RWPE2 (cell line): ENCODE results near the gene RNASE13.
"Not testable (repeated sequence)": the region's sequence is repeated elsewhere in the genome, so short reads cannot be mapped to it uniquely, and the experiment has no call there.

Source experiments
- ATAC-seq: fragments of 200-7000 bp; cut with Tn5 transposase; 3 replicates; pipeline ENCODE4 v1.9.1; 2021; ENCODE audit warnings: low read depth
- DNase-seq: peaks from one replicate; pipeline ENCODE4 v3.0.0-alpha.2; 2020; ENCODE audit warnings: low spot score
- H3K27ac ChIP-seq: fragments of 450-650 bp; 2 replicates; pipeline ENCODE4 v1.5.1; 2017; ENCODE audit warnings: mild to moderate bottlenecking; ENCODE audit not compliant: poor library complexity, severe bottlenecking
- H3K27me3 ChIP-seq: fragments of 250-450 bp; sonication (Bioruptor Pico); 2 replicates; pipeline ENCODE4 v1.5.1; 2021; ENCODE audit warnings: mild to moderate bottlenecking, moderate library complexity; ENCODE audit not compliant: insufficient read depth, poor library complexity, severe bottlenecking
- H3K36me3 ChIP-seq: fragments of 250-450 bp; sonication (Bioruptor Pico); 2 replicates; pipeline ENCODE4 v1.5.1; 2020; ENCODE audit warnings: low read depth, mild to moderate bottlenecking, moderate library complexity
- H3K4me1 ChIP-seq: fragments of 250-450 bp; sonication (Bioruptor Pico); 2 replicates; pipeline ENCODE4 v1.5.1; 2021; ENCODE audit warnings: mild to moderate bottlenecking, moderate library complexity; ENCODE audit not compliant: insufficient read depth, poor library complexity, severe bottlenecking
- H3K4me3 ChIP-seq: fragments of 250-450 bp; sonication (Bioruptor Pico); 2 replicates; pipeline ENCODE4 v1.5.1; 2021; ENCODE audit warnings: mild to moderate bottlenecking, moderate library complexity; ENCODE audit not compliant: severe bottlenecking
- H3K9me3 ChIP-seq: fragments of 250-450 bp; sonication (Bioruptor Pico); 2 replicates; pipeline ENCODE4 v1.5.1; 2021; ENCODE audit warnings: mild to moderate bottlenecking, moderate library complexity; ENCODE audit not compliant: severe bottlenecking
- CTCF ChIP-seq: fragments of 450-650 bp; IDR thresholded peaks from one replicate; pipeline ENCODE4 v1.5.1; 2017; ENCODE audit warnings: mild to moderate bottlenecking, moderate library complexity; ENCODE audit not compliant: poor library complexity, severe bottlenecking

Gene RNASE13

GRCh38 chr14:20989787-20990600 is 44.6 kb downstream of the RNASE13 start, which contains the start of gene METTL17:
METTL17 (plus strand) TSS chr14:20989980; CDS start chr14:20990003, 23 bp downstream.
- DNase-seq (peak; percentile 97), ATAC-seq (peak; percentile 88)
- Histone ChIP-seq H3K4me1 (peaks cover 37% of the 10 kb centered on the region), H3K27me3 (no peaks in the 10 kb centered on the region), H3K4me3 (peak within 1 kb of the TSS; percentile 89), H3K9me3 (no peaks in the 10 kb centered on the region), H3K27ac (peak within 1 kb of the TSS; percentile 78), H3K36me3 (peaks cover 48% of the 10 kb centered on the region)
- peak; percentile 78 for TF ChIP-seq CTCF

DNA sequence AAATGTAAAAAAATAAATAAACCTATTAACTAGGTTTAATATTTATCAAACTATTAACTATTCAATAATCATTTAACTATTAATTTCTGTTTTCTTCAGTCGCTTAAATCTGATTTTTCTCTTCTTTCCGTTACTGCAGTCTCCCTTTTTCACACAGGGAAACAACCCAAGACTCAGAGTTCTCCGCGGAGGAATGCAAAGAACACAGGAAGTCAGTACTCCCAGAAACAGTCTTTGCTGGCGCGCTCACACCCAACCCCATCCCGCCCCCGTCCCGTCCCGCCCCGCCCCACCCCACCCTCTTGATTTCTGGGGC is 45.2 kb downstream of the RNASE13 start:
- peak overlapping the region; percentile 89 for H3K4me3 ChIP-seq
- no peaks in the 10 kb centered on the region for H3K27me3 ChIP-seq
- H3K27ac ChIP-seq, result peak overlapping the region; percentile 78
- DNase-seq, result no peak
- no peak for TF ChIP-seq CTCF
- H3K4me1 ChIP-seq, result peaks cover 37% of the 10 kb centered on the region
- H3K36me3 ChIP-seq, result peaks cover 42% of the 10 kb centered on the region
- H3K9me3 ChIP-seq, result no peaks in the 10 kb centered on the region
- ATAC-seq, result no peak

GRCh38 chr14:20988717-20989470 is 45.7 kb downstream of the RNASE13 start:
- H3K4me1 ChIP-seq, result peaks cover 37% of the 10 kb centered on the region
- TF ChIP-seq CTCF, result no peak
- DNase-seq (no peak), ATAC-seq (no peak)
- H3K9me3 ChIP-seq, result no peaks in the 10 kb centered on the region
- H3K27ac ChIP-seq, result peak overlapping the region; percentile 78
- peak overlapping the region; percentile 89 for H3K4me3 ChIP-seq
- no peaks in the 10 kb centered on the region for H3K27me3 ChIP-seq
- H3K36me3 ChIP-seq, result peaks cover 37% of the 10 kb centered on the region

GRCh38 chr14:20986811-20987210 is 47.8 kb downstream of the RNASE13 start:
- peaks cover 16% of the 10 kb centered on the region for H3K36me3 ChIP-seq
- H3K4me3 ChIP-seq, result no peak overlapping the region
- peak overlapping the region; percentile 67 for H3K27ac ChIP-seq
- no peak for TF ChIP-seq CTCF
- H3K4me1 ChIP-seq, result peaks cover 37% of the 10 kb centered on the region
- no peaks in the 10 kb centered on the region for H3K27me3 ChIP-seq
- DNase-seq (no peak), ATAC-seq (peak; percentile 78)
- no peaks in the 10 kb centered on the region for H3K9me3 ChIP-seq

- H3K27me3 ChIP-seq, ATAC-seq, DNase-seq, H3K4me3 ChIP-seq, H3K27ac ChIP-seq, H3K36me3 ChIP-seq, H3K9me3 ChIP-seq: not testable (repeated sequence)
- peaks cover 27% of the 10 kb centered on the region for H3K4me1 ChIP-seq
Observed at GRCh38 chr14:20985650-20986049, 49.0 kb downstream of the RNASE13 start.
